ENCODE data around the gene LDLRAD3.

Gene LDLRAD3

DNA sequence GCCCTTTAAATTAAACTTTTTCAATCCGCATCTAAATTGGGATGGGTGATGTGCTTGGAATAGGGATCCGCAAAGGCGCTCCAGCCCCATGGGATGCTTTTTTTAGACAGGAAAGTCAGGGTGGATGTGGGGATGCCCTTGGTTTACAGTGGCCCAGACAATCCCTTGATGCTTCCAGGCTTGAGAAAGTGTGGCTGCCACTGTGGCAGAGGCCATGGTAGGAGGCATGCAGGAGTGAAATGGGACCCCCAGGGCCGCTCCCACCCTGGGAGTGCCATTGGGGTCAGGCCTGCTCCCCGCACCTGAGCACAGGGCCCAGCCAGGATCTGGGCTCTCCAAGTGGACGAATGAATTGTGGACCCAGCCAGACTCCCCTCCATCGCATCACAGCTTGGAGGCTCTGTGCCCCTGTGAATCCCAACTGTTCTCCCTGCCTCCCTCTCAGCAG is 269.6 kb downstream of the LDLRAD3 start:
- DNase-seq (ENCODE audit: low spot score): no peak

DNA sequence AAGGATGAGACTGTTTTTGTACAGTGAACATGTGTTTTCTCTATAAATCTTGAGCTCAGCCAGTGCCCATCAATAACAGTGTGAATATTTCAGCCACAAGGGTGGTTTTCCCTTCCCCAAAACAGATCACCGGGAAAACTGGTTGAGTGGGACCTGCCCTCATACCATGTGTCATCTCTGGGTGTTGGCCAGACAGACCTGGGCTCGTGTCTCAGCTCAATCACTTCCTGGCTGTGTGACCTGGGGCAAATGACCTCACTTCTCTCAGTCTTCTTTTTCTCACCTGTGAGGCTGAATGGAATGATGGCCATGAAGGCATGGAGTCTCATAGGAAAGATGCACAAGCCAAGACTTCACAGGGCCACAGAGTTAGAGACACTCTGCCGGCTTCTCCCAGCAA is 270.6 kb downstream of the LDLRAD3 start:
- DNase-seq (ENCODE audit: low spot score): no peak

DNA sequence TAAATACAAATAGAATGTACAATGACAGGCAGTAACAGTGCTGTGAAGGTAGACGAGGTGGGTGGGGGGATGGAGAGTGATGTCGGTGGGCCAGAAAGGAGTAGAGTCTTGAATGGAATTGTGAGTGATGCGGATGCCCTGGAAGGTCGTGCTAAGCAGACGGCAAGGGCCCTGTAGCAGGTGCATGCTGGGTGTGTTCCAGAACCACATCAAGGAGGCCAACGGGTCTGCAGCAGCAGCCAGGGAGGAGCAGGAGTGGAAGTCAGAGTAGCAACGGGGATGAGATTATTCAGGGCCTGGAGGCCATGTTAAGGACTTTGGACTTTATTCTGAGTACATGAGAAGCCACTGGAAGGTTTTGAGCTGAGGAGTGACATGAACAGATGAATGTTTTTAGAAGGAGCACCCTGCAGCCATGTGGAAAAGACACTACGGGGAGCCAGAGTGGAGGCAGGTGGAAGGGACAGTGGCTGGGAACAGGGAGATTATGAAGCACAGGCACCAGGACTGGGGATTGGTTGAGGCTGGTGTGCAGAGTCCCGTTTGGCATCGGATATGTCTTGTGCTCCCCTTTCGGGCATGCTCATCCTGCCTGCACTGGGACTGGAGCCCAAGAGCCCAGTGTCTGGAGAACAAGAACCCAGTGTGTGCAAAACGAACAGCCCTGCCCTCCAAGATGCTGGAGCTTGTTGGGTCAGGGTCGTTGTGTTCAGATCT is 271.3 kb downstream of the LDLRAD3 start:
- DNase-seq (ENCODE audit: low spot score): no peak

DNA sequence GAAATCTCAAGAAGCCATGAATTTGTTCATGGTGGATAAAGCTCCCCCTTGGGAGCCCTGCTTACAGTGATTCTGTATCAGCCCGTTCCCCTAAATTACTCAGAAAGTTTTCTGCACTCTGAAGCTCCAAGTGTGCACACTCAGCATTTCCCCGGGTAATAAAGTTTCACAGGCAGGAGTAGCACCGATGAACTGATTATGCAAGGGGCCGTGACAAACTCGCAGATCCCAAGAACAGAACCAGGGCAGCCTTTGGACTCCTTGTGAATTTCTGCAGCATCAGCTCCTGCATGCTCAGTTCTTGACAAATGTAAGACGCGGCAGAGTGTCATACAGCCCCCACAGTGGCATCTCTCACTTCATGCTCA is 271.8 kb downstream of the LDLRAD3 start:
- no peak for DNase-seq (ENCODE audit: low spot score)

DNA sequence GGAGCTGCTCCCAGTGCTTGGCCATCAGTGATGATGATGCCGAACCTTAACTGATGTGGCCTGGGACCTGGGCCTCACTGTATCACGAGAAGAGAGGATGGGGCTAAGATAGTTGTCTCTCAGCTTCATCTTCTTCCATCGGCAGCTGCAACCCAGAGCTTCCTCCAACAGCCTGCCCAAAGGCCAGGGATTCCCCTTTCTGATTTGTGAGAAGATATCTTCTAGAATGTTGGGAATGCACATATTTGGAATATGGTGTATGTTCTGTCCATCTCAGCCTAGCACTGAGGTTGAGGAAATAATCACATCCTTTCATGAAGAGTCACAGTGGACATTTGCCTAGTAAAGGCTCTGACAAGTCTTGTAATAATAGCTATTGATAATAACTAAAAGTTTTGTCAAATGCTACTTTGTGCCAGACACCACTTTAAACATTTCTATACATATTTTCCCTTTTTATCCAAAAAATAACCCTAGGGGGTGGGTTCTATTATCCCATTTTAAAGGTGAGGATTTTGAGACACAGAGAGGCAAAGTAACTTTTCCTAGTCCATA is 272.3 kb downstream of the LDLRAD3 start:
- DNase-seq (ENCODE audit: low spot score): no peak

DNA sequence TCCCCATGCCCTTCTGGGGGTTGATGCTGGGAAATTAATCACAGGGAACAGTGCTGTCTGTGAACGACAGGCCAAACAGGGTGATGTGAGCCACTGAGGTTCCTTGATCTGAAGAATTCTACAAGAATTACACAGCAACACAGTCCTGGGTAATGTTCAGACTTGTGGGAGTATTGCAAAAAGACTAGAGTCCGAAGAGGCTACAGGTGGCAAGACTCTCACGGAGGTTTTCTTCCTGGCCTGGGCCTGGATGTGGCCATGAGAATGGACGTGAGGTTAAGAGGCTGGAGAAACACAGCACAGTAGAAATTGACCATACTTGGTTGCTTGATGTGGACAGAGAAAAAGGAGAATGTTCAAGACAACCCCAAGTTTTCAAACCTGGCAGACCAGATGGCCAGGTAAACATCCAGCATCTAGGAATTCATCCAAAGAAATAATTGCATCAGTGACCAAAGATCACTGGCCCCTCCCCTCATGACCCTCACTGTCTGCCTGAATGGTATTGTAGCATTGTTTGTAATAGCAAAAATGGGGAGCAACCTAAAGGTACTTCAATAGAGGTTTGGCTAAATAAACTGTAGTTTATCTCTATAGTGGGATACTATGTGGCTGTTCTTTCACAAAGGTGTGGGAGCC is 274.5 kb downstream of the LDLRAD3 start:
- no peak for DNase-seq (ENCODE audit: low spot score)

DNA sequence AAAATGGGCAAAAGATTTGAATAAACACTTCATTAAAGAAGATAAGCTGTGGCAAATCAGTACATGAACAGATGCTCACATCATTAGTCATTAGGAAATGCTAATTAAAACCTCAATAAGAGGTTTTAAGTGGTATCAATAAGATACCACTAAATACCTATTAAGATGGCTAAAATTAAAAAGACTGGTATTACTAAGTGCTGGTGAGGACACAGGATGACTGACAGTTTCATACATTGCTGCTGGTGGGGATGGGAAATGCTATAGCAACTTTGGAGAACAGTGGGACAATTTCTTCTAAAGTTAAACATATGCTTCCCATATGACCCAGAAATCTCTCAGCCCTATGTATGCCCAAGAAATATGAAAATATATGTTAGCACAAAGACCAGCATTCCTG is 276.1 kb downstream of the LDLRAD3 start:
- DNase-seq (ENCODE audit: low spot score): no peak

DNA sequence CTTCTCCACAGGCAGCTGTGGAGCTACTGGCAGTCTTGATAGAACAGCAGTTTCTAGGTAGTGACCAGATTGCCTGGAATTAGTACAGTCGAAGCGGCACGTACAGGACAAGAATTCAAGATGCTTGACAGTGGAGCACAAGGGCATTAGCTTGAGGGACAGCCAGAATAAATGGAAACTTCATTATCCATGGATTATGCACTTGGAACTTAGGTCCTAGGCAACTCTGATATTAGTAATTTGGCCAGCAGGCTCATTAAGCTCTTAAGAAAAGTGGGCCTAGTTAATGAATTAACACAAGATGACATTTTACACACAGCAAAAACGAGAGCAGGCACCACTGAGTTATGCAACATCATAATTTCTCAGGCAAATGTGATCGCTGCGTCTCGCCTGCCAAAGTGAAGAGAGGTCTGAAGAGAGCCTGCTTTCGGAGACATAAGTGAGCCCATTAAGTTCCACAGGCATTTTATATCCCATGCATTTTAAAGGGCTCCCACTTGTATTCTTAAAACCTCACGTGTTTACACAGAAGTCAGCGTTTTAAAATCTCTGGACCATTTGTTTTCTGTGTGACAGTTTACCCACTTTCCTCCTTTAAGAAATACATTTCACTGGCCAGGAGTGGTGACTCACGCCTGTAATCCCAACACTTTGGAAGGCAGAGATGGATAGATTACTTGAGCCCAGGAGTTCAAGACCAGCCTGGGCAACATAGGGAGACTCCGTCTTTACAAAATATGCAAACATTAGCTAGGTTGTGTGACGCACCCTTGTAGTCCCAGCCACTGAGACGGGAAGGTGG is 279.2 kb downstream of the LDLRAD3 start:
- no peak for DNase-seq (ENCODE audit: low spot score)

DNA sequence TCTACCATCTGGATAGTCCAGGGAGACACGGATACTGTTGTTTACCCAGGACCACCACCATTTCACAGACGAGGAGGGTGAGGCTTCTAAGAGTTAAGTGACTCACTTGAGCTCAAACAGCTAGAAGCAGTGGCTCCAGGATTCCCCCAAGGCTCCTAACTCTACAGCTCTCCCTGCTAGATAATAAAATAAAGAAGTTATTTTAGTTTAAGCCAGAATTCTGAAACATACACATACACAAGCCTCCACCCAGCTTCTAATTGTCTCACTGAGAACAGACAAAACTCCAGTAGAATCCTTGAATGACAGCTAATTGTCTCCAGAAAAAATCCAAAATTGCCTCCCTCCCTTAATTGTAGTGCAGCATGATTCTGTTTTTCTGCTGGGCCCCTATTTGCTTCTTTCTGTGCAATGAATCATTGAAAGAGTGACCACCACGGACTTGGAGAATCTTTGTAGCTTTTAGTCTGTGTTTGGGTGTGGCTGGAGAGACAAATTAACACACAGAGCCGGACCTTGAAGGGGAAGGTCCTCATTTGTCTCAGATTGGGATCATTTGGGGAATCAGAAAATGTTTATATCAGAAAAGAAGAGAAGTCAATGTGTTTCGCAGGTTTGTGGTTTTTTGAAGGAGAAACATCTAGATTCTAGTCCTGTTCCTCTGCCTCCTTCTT is 280.5 kb downstream of the LDLRAD3 start:
- DNase-seq (ENCODE audit: low spot score): no peak

DNA sequence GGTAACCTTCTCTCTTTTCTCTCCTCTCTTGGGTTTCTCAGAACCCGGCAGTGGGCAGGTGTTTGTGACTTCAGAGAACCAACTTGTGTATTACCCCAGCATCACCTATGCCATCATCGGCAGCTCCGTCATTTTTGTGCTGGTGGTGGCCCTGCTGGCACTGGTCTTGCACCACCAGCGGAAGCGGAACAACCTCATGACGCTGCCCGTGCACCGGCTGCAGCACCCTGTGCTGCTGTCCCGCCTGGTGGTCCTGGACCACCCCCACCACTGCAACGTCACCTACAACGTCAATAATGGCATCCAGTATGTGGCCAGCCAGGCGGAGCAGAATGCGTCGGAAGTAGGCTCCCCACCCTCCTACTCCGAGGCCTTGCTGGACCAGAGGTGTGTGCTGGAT is 283.2 kb downstream of the LDLRAD3 start:
- DNase-seq (ENCODE audit: low spot score): no peak

DNA sequence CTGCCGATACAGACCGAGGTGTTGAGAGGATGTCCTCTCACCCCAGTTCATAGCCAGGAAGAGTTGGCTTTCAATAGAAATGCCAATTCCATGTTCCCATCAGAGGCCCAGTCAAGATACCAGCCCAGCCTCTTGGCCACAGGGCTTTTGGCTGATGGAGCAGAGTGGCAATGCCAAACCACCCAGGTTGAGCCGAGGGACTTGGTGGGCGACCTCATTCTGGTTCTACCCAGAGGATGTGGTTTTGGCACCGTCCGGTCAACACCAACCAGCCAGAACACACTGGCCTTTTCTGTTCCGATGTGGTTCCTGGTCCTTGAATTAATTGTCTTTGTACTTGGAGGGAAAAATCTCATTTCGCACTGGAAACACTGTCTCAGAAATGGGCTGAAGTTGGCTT is 284.8 kb downstream of the LDLRAD3 start:
- DNase-seq (ENCODE audit: low spot score): no peak

DNA sequence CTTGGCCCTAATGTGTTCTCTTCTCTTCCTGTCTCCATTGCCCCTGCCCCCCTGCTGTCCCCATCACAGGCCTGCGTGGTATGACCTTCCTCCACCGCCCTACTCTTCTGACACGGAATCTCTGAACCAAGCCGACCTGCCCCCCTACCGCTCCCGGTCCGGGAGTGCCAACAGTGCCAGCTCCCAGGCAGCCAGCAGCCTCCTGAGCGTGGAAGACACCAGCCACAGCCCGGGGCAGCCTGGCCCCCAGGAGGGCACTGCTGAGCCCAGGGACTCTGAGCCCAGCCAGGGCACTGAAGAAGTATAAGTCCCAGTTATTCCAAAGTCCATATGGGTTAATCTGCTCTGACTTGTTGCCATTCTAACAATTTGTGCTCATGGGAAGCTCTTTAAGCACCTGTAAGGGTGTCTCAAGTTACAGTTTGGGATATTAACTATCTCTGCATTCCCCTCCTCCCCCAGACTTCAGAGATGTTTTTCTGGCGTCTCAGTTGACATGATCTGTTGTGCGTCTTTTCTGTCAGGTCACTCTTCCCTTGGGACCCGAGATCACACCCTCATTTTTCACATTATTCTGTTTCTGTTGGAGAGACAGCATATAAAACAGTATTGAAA is 285.3 kb downstream of the LDLRAD3 start:
- no peak for DNase-seq (ENCODE audit: low spot score)

DNA sequence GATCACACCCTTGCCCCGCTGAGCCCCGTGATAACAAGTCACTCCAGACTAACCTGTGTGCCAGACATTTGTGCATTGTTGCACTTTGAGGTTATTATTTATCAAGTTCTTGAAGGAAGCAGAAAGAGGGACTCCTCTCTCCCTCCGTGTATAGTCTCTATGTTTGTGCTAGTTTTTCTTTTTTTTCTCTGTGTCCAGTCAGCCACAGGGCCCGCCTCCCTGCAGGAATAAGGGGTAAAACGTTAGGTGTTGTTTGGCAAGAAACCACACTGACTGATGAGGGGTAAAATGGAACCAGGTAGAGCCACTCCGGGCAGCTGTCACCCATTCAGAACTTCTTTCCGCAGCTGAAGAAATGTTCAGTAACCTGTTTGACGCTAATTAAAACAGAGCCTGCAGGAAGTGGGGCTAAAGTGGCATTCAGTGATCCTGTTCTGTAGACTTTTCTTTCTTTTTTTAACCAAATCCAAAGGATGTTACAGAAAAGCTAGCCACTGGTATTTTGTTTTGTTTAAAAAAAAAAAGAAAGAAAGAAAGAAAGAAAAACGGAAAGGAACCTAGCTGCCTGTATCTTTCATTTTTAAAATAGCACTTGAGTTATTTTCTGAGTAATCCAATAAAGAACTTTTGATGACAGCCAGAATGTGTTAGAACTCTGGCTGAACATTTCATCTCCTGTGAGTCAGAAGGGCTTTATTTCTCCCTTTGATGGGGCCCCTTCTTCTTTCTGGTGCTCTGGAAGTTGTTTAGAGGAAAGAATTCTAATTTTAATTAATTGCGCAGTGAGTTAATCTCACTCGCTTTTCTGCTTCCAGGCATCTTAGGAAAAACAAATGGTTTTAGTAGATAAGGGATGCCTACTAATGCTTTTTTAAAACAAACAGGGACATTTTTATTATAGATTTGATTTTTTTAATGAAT is 287.2 kb downstream of the LDLRAD3 start:
- no peak for DNase-seq (ENCODE audit: low spot score)

DNA sequence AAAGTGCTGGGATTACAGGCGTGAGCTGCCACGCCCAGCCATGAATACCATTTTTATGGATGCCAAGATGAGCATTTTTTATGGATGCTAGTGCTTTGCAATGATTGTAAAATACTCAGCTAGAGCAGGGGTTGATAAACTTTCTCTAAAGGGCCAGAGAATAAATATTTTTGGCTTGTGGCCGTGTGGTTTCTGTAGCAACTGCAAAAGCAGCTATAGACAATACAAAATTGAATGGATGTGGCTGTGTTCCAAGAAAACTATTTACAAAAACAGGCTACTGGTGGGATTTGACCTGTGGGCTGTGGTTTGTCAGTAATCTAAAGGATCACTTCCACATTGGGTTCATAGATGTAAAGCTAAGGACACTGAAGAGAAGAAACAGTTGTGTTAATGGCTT is 289.3 kb downstream of the LDLRAD3 start:
- no peak for DNase-seq (ENCODE audit: low spot score)

DNA sequence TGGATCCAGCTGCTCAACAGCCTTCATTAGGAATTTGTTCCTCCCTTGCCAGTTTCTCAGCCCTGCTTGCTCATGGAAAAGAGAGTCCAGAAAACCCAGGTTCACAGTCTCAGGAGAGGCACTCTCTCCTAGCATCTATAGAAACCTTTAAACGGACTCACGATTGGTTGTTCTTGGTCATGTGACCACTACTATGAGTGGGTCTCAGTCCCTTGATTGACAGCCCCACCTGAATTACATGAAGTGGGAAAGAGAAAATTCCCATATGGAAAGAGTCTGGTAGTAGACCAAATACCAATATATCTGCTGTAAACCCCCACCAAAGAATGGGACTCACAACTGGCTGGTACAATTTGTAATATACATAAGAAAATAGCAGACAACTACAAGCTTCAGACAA is 291.0 kb downstream of the LDLRAD3 start:
- no peak for DNase-seq (ENCODE audit: low spot score)

DNA sequence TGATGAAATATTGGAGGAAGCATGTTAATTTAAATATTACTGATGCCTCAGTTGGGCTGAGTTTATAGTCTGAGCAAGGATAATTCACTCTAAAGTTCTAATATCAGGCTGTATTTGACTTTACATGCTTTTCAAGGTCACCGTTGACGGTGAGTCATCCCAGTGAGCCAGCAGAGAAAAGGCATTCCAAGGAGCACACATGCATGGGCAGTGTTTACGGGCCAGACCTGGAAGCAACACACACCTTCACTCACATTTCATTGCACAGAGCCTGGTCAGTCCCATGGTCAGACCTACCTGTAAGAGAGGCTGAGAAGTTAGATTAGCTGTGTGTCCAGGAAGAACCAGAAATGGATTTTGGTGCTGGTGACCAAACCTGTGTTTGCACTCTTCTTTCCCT is 291.9 kb downstream of the LDLRAD3 start:
- no peak for DNase-seq (ENCODE audit: low spot score)

DNA sequence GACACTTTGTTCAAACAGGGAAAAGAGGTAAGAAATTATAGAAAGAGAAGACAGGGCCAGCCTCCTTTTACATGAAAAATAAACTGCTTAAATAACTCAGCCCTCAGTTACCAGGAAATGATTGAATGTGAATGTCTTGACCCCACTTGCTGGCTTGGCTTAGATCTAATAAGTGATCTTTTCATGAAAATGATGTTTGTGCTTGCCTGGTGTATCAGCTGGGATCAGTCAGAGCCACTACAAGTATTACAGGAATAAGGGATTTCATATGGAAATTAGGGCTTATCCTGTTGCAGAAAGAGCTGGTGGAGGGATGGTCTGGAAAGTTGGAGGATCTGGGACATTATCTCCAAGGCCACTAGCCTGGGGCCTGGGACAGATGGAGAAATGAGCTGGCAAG is 293.5 kb downstream of the LDLRAD3 start:
- no peak for DNase-seq (ENCODE audit: low spot score)

DNA sequence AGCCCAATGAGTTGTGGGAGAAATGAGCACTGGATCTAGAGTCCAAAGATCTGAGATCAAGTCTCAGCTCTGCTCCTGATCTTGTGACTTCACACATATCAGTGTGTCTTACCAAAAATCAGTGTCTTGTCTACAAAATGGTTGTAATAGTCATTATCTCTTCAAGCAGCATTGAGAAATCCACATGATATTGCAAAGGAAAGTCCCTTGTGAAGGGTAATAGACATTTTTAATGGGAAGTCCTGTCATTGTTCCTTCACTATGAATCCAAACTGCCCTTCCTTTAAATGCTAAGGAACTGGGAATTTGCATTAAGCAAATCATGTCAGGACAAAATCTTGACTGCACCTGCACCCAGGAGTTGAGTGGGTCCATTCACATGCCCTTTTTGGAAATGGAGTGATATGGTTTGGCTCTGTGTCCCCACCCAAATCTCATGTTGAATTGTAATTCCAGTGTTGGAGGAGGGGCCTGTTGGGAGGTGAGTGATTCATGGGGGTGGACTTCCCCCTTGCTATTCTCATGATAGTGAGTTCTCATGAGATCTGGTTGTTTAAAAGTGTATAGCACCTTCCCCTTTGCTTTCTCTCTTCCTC is 294.3 kb downstream of the LDLRAD3 start:
- DNase-seq (ENCODE audit: low spot score): no peak

DNA sequence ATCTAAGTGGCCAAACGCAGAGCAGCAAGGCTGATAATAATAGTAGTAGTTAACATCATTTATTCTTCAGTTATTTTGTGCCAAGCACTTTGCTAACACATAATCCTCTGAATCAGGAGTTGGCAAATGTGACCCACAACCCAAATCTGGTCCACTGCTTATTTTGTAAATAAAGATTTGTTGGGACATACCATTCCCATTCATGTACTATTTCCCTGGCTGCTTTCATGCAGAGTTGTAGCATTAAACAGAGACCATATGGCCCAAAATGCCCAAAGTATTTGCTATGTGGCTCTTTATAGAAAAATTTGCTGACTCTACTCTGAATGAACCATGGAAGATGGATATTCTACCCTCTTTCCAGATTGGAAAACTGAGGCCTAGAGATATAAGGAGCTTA is 295.0 kb downstream of the LDLRAD3 start:
- DNase-seq (ENCODE audit: low spot score): no peak

DNA sequence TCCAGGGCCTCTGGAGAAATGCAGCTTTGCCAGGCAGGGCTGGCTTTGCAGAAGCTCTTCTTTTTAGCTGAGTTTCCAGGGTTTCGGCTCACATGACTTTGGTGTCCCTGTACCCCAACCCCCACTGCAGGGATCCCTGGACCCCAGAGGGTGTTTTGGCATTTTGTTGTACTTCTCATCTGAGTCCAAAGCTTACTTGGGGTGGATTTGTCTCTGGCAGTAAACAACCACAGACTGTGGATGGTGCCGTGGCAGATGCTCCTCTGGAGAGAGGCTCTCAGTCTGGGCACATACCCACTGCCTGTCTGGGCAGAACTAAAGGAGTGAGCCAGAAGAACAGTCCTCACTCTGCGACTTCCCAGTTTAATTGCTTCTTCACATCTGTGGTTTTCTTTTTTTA is 295.8 kb downstream of the LDLRAD3 start:
- DNase-seq (ENCODE audit: low spot score): no peak

Data from CD4-positive, alpha-beta T cell treated with Interleukin-15 for 4 hours (primary cell).